T-helper 2 cell (primary cell): ENCODE measurements around the gene KCNH2.
"Not testable (repeated sequence)": the region's sequence is repeated elsewhere in the genome, so short reads cannot be mapped to it uniquely, and the experiment has no call there.

Experiments used
- DNase-seq, 5 experiments: peaks; one replicate each; pipeline versions ENCODE4 v3.0.0 to v3.0.0-alpha.2; 2012 to 2022

KCNH2 gene

GRCh38 chr7:150934045-150934766, 43.9 kb downstream of the KCNH2 start:
- no peak for DNase-seq

- peak in 1 of 5 experiments; percentile 51 for DNase-seq
Measured at GRCh38 chr7:150931199-150931869, 46.8 kb downstream of the KCNH2 start.

GRCh38 chr7:150928541-150928940, 49.6 kb downstream of the KCNH2 start:
- no peak for DNase-seq

DNA sequence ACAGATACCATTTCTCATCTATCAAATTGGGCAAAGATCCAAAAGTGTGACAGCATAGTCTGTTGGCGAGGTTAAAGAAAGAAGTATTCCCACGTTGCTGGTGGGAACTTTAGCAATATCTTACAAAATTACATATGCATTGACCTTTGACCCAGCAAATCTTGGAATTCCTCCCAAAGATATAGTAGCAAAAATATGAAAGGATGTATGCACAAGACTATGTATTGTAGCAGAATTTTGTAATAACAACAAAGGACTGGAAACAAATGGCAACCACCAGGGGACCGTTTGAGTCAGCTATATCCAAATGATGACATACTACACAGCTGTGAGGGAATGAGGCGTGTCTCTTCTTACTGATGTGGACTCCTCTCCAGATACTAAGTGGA, 50.2 kb downstream of the KCNH2 start:
- peak in 1 of 5 experiments; percentile 15 for DNase-seq

- no peak for DNase-seq
Measured at GRCh38 chr7:150927157-150927955, 50.8 kb downstream of the KCNH2 start.

GRCh38 chr7:150926066-150926465, 52.1 kb downstream of the KCNH2 start:
- no peak for DNase-seq

DNA sequence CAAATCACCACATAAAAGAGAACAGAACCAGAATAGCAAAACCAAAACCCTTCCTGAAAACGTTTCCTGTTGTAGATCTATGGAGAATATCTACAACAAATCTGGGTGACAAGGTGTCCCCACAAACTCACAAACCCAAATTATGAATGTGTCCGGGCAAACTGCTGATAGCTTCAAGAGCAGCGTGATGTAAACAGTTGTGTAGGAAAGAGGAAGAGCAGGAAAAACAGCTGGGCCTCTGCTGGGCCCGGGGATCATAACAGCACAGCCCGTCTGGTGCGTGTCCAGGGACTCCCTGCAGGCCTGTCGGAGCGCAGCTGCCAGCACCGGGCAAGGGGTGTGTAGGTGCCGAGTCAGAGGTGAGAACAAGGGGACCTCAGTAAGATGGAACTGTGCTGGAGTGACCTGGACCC, 53.7 kb downstream of the KCNH2 start:
- DNase-seq: no peak

GRCh38 chr7:150923802-150924201, 54.3 kb downstream of the KCNH2 start:
- no peak for DNase-seq

GRCh38 chr7:150923196-150923595, 54.9 kb downstream of the KCNH2 start:
- no peak for DNase-seq

DNA sequence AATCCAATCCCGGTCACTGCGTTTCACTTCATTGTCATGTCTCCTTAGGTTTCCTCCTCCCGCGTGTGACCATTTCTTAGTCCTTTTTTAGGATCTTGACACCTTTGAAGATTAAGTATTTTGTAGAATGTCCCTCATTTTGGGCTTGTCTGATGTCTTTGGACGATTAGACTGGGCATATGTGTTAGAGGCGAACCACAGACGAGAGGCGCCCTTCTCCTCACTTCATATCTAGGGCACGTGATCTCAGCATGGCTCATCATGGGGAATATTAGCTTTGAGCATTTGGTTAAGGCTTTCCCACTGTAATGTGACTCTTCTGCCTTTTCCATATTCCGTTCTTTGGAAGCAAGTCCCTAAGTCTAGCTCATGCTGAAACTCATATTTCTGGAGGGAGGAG, 59.0 kb downstream of the KCNH2 start:
- DNase-seq: no peak

- no peak for DNase-seq
Measured at GRCh38 chr7:150918378-150918777, 59.7 kb downstream of the KCNH2 start.

DNA sequence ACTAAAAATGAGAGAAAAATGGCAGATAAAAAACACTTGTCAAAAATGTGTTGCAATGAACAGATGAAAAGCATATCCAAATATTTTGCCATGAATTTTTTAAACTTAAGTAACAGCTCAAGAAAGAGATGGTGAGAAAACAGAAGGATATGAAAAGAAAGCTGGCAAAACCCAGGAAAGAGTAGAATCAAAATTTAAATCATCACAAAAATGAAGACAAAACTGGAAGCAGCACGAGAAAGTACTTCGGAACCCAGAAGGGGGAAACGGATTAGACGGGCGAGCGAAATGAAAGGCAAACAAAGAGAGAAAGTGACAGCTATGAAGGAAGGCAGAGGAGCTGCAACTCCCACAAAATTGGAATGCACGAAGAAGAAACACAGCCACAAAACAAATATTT, 60.2 kb downstream of the KCNH2 start:
- no peak for DNase-seq

- DNase-seq: no peak
Measured at GRCh38 chr7:150916670-150917069, 61.5 kb downstream of the KCNH2 start.

DNA sequence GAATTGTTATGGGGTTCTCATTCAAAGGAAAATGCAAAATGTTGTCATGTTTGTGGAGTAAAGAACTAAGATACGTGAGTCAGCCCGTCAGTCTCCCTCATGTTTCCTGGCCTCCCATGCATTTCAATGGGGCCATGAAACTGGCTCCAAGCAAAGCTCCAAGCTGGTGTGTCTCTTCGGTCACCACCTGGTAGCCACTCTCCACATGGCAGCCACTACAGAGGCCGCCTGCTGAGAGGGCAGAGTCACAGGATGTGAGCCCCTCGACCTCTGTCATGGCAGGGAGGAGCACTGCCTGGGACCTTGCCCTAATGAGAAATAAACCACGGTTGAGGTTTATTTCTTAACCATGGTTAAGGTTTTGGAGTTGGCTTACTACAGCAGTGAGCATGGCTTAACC, 63.2 kb downstream of the KCNH2 start:
- DNase-seq: no peak

DNA sequence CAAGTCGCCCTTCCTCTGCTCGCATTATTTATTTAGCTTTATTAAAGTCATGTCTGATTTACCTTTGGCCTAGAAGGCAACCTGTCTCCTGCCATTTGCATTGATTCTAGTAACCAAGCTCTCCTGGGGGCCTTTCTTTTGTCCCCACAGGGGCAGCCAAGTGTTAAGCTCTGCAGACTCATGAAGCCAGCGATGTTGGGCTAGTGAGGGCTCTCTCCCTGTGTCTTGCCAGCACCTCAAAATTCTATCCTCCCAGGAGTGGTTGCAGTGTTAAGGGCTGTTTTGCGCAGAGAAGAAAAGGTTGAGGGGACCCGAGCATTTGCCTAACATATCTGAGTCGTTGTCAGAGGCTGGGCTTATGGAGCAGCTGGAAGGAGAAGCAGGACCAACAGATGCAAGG, 63.9 kb downstream of the KCNH2 start:
- DNase-seq: no peak

DNA sequence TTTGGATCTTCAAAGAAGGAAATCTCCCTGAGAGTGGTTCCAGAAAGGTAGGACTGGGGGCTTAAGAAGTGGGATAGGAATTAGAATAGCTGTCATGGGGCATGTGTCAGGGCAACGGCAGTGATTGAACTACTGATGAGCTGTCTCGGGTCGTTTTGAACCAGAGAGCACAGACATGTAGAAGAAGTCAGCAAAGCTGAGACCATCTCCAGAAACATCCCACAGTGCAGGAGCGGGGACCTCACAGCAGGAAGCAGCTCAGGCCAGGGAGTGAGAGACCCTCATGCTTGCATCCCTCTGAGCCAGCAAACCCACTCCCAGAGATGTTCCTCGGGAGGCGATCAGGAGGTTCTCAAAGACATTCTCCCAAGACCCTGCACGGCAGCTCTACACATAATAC, 65.7 kb downstream of the KCNH2 start:
- no peak for DNase-seq

- no peak for DNase-seq
Measured at GRCh38 chr7:150911590-150912267, 66.4 kb downstream of the KCNH2 start.

DNA sequence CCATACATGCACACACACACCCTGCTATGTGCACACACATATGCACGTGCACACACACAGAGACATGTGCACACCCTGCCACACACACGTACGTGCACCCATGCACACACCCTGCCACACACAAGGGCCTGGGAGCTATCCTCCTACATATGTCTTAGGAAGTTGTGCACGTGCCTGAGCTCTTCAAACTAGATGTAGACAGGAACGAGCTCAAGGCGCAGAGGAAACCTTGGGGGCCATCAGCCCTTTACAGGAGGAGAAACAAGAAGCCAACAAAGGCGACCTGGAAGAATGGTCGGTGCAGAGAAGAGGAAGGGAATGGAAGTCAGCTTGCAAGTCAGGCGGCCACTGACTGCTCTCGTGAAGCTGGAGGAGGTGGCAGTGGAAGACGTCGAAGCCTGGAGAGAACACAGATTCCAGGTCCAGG, 67.1 kb downstream of the KCNH2 start:
- DNase-seq: peak in 1 of 5 experiments; percentile 14

DNA sequence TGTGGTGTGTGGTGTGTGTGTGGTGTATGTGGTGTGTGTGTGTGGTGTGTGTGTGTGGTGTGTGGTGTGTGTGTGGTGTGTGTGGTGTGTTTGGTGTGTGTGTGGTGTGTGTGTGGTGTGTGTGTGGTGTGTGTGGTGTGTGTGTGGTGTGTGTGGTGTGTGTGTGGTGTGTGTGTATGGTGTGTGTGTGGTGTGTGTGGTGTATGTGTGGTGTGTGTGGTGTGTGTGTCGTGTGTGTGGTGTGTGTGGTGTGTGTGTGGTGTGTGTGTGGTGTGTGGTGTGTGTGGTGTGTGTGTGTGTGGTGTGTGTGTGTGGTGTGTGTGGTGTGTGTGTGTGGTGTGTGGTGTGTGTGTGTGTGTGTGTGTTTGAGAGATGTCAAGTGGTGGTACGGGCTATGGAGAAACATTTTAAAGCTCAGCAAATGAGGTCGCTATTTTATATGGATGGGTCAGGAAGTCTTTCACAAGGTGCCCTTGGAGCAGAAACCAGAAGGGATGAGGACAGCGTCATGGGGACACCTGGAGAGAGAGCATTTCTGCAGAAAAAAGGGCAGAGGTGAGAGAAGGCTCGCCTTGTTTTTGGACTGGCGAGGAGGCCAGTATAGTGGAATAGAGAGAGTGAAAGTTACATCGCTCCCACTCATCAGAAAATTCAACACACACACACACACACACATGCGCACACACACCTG, 67.7 kb downstream of the KCNH2 start:
- DNase-seq: not testable (repeated sequence)

GRCh38 chr7:150909200-150909995, 68.7 kb downstream of the KCNH2 start:
- DNase-seq: peak in 3 of 5 experiments; percentile 17 to 70 (median 46)

DNA sequence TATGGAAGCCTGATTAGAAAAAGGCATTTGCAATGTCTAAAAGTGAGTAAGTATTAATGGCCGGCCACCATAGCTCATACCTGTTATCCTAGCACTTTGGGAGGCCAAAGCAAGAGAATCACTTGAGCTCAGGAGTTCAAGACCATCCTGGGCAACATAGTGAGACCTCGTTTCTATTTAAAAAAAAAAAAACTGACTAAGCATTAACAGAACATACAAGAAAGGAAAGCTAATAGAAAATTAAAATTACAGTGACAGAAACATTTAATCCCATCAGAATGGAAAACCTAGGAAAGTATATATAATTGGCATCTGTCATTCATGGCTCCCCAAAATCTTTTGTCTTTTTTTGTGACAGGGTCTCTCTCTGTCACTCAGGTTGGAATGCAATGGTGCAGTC, 69.9 kb downstream of the KCNH2 start:
- no peak for DNase-seq
